ENCODE data around the gene ATP5MC2. TPM values are rescaled to one million over a fixed set of nuclear protein-coding genes. Genes with fewer than 3 reads are reported as not detected.
"Not testable (repeated sequence)": the region's sequence is repeated elsewhere in the genome, so short reads cannot be mapped to it uniquely, and the experiment has no call there.

Gene ATP5MC2
- total and polyA plus RNA-seq, 2 experiments from 2014 or later, result 191 to 266 TPM

GRCh38 chr12:53643232-53643979 lies 32.5 kb downstream of the ATP5MC2 start:
- no peaks in the 10 kb centered on the region for H3K36me3 ChIP-seq (ENCODE audit: low read depth)
- H3K4me3 ChIP-seq, result no peak overlapping the region
- no peaks in the 10 kb centered on the region for H4K20me1 ChIP-seq (ENCODE audit: insufficient read depth)
- no peaks in the 10 kb centered on the region for H3K9me3 ChIP-seq (ENCODE audit: low read depth)
- 70 to 74% methylated on average over 4 to 5 of the region's 5 CpGs for WGBS, 2 experiments (ENCODE audit: low coverage in 1 of 2, low lambda C conversion rate in 2 of 2, missing lambda C conversion rate in 2 of 2)
- no peaks in the 10 kb centered on the region for H3K27me3 ChIP-seq (replicated peaks; ENCODE audit: insufficient read depth)
- no peak overlapping the region for H3K27ac ChIP-seq
- H3K4me2 ChIP-seq (ENCODE audit: unreplicated experiment), result no peak overlapping the region
- H3F3A ChIP-seq (ENCODE audit: insufficient read depth), result no peaks in the 10 kb centered on the region
- TF ChIP-seq EZH2phosphoT487 (IDR thresholded peaks at IDR 0.05; ENCODE audit: insufficient read depth, low read depth) (no peak), EZH2 (IDR thresholded peaks at IDR 0.05; ENCODE audit: insufficient read depth, poor library complexity, severe bottlenecking) (no peak)
- no peaks in the 10 kb centered on the region for H3K9me2 ChIP-seq (ENCODE audit: insufficient read depth)
- no peak for DNase-seq
- no peak overlapping the region for H3K9ac ChIP-seq
- in situ Hi-C loops (cut with MboI), result no loop called here
- 0 out of 2 replicates have a peak, but pooled peaks cover 8% of the 10 kb centered on the region for H3K4me1 ChIP-seq (ENCODE audit: insufficient read depth)
- H2AFZ ChIP-seq, result no peak overlapping the region
- H3K79me2 ChIP-seq (ENCODE audit: insufficient read depth), result no peaks in the 10 kb centered on the region

DNA sequence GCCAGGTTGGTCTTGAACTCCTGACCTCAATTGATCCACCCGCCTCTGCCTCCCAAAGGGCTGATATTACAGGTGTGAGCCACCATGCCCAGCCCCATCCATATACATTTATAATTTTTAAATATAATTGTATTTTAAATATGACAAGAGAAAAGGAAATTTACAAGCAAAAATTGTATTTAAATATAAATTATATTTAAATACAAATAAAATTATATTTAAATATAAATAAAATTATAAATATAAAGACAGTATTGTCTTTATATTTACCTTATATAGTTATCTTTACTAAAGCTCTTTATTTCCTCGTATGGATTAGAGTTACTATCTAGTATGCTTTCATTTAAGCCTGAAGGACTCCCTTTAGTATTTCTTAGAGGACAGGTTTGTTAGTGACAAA lies 37.8 kb downstream of the ATP5MC2 start:
- TF ChIP-seq EZH2 (IDR thresholded peaks at IDR 0.05; ENCODE audit: insufficient read depth, poor library complexity, severe bottlenecking) (no peak), EZH2phosphoT487 (IDR thresholded peaks at IDR 0.05; ENCODE audit: insufficient read depth, low read depth) (no peak)
- in situ Hi-C loops (cut with MboI), result no loop called here

GRCh38 chr12:53636641-53637040 lies 39.2 kb downstream of the ATP5MC2 start:
- no peak for TF ChIP-seq EZH2phosphoT487 (IDR thresholded peaks at IDR 0.05; ENCODE audit: insufficient read depth, low read depth)
- no peak for TF ChIP-seq EZH2 (IDR thresholded peaks at IDR 0.05; ENCODE audit: insufficient read depth, poor library complexity, severe bottlenecking)
- in situ Hi-C loops (cut with MboI), result no loop called here
- Histone ChIP-seq H3K4me3 (no peak overlapping the region), H3K4me2 (ENCODE audit: unreplicated experiment) (no peak overlapping the region), H3K27me3 (replicated peaks; ENCODE audit: insufficient read depth) (no peaks in the 10 kb centered on the region), H4K20me1 (ENCODE audit: insufficient read depth) (no peaks in the 10 kb centered on the region), H2AFZ (no peak overlapping the region), H3F3A (ENCODE audit: insufficient read depth) (no peaks in the 10 kb centered on the region), H3K27ac (no peak overlapping the region), H3K9ac (no peak overlapping the region), H3K4me1 (ENCODE audit: insufficient read depth) (no peaks in the 10 kb centered on the region), H3K36me3 (ENCODE audit: low read depth) (no peaks in the 10 kb centered on the region), H3K9me3 (ENCODE audit: low read depth) (no peaks in the 10 kb centered on the region), H3K79me2 (ENCODE audit: insufficient read depth) (no peaks in the 10 kb centered on the region), H3K9me2 (ENCODE audit: insufficient read depth) (no peaks in the 10 kb centered on the region)
- WGBS, 2 experiments (ENCODE audit: low coverage in 1 of 2, low lambda C conversion rate in 2 of 2, missing lambda C conversion rate in 2 of 2), result 67 to 70% methylated on average over 2 of the region's 2 CpGs
- DNase-seq, result no peak

More for the DNA sequence above, 37.8 kb downstream of the ATP5MC2 start:
- Histone ChIP-seq H3K9me3 (ENCODE audit: low read depth) (no peaks in the 10 kb centered on the region), H3K4me1 (ENCODE audit: insufficient read depth) (no peaks in the 10 kb centered on the region), H2AFZ (no peak overlapping the region), H4K20me1 (ENCODE audit: insufficient read depth) (no peaks in the 10 kb centered on the region), H3K4me3 (no peak overlapping the region), H3F3A (ENCODE audit: insufficient read depth) (no peaks in the 10 kb centered on the region), H3K79me2 (ENCODE audit: insufficient read depth) (no peaks in the 10 kb centered on the region), H3K9ac (no peak overlapping the region), H3K4me2 (ENCODE audit: unreplicated experiment) (no peak overlapping the region), H3K9me2 (ENCODE audit: insufficient read depth) (no peaks in the 10 kb centered on the region), H3K27ac (no peak overlapping the region), H3K27me3 (replicated peaks; ENCODE audit: insufficient read depth) (no peaks in the 10 kb centered on the region), H3K36me3 (ENCODE audit: low read depth) (no peaks in the 10 kb centered on the region)
- WGBS, 2 experiments (ENCODE audit: low coverage in 1 of 2, low lambda C conversion rate in 2 of 2, missing lambda C conversion rate in 2 of 2), result 64 to 67% methylated on average over 2 of the region's 2 CpGs
- no peak for DNase-seq

DNA sequence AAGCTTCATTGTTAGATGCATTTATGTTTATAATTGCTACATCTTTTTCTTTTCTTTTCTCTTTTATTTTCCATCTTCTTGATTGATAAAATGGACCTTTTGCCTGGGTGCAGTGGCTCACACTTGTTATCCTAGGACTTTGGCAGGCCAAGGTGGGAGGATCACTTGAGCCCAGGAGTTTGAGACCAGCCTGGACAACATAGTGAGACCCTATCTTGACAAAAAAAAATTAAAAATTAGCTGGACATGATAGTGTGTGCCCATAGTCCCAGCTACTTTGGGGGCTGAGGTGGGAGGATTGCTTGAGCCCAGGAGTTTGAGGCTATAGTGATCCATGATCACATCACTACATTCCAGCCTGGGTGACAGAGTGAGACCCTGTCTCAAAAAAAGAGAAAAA lies 40.2 kb downstream of the ATP5MC2 start:
- in situ Hi-C loops (cut with MboI); H3F3A ChIP-seq (ENCODE audit: insufficient read depth); H3K4me3 ChIP-seq; H3K4me1 ChIP-seq (ENCODE audit: insufficient read depth); H3K9ac ChIP-seq; H2AFZ ChIP-seq; H3K79me2 ChIP-seq (ENCODE audit: insufficient read depth); H3K36me3 ChIP-seq (ENCODE audit: low read depth); H4K20me1 ChIP-seq (ENCODE audit: insufficient read depth); H3K9me2 ChIP-seq (ENCODE audit: insufficient read depth); H3K4me2 ChIP-seq (ENCODE audit: unreplicated experiment); H3K27ac ChIP-seq; DNase-seq; H3K27me3 ChIP-seq (replicated peaks; ENCODE audit: insufficient read depth); H3K9me3 ChIP-seq (ENCODE audit: low read depth): not testable (repeated sequence)

DNA sequence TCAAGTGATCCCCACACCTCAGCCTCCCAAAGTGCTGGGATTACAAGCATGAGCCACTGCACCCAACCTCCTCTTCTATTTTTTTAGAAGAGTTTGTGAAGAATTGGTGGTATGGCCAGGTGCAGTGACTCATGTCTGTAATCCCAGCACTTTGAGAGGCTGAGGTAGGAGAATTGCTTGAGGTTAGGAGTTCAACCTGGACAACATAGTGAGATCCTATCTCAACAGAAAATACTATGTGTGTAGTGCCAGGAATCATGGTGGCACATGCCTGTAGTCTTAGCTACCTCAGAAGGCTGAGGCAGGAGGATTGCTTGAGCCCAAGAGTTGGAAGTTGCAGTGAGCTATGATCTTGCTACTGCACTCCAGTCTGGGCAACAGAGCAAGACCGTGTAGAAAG lies 44.2 kb downstream of the ATP5MC2 start:
- DNase-seq, result no peak
- Histone ChIP-seq H3K9me2 (ENCODE audit: insufficient read depth) (no peaks in the 10 kb centered on the region), H3K4me1 (ENCODE audit: insufficient read depth) (no peaks in the 10 kb centered on the region), H3K36me3 (ENCODE audit: low read depth) (no peaks in the 10 kb centered on the region), H3K9ac (no peak overlapping the region), H3K27ac (no peak overlapping the region), H3F3A (ENCODE audit: insufficient read depth) (no peaks in the 10 kb centered on the region), H3K4me2 (ENCODE audit: unreplicated experiment) (no peak overlapping the region), H3K9me3 (ENCODE audit: low read depth) (no peaks in the 10 kb centered on the region), H4K20me1 (ENCODE audit: insufficient read depth) (no peaks in the 10 kb centered on the region), H3K27me3 (replicated peaks; ENCODE audit: insufficient read depth) (no peaks in the 10 kb centered on the region), H3K79me2 (ENCODE audit: insufficient read depth) (no peaks in the 10 kb centered on the region), H3K4me3 (no peak overlapping the region), H2AFZ (no peak overlapping the region)
- WGBS, 2 experiments (ENCODE audit: low coverage in 1 of 2, low lambda C conversion rate in 2 of 2, missing lambda C conversion rate in 2 of 2), result 29 to 31% methylated on average over 1 of the region's 1 CpG
- in situ Hi-C loops (cut with MboI), result no loop called here
- no peak for TF ChIP-seq EZH2 (IDR thresholded peaks at IDR 0.05; ENCODE audit: insufficient read depth, poor library complexity, severe bottlenecking)
